ENCODE measurements around the gene PTPRM.

- TF ChIP-seq EZH2 (IDR thresholded peaks at IDR 0.05; ENCODE audit: insufficient read depth, poor library complexity, severe bottlenecking) = no peak
- TF ChIP-seq EZH2phosphoT487 (IDR thresholded peaks at IDR 0.05; ENCODE audit: insufficient read depth, low read depth) = no peak
Observed at GRCh38 chr18:7721532-7721931, 154.4 kb downstream of the PTPRM start.
